ENCODE results near the gene BICD1. TPM values are rescaled to one million over a fixed set of nuclear protein-coding genes. Genes with fewer than 3 reads are reported as not detected.
"Not testable (repeated sequence)": the region's sequence is repeated elsewhere in the genome, so short reads cannot be mapped to it uniquely, and the experiment has no call there.

The BICD1 gene
- total RNA-seq, 6 experiments from 2014 or later, result 24.5 to 36.6 (median 32.4) TPM

DNA sequence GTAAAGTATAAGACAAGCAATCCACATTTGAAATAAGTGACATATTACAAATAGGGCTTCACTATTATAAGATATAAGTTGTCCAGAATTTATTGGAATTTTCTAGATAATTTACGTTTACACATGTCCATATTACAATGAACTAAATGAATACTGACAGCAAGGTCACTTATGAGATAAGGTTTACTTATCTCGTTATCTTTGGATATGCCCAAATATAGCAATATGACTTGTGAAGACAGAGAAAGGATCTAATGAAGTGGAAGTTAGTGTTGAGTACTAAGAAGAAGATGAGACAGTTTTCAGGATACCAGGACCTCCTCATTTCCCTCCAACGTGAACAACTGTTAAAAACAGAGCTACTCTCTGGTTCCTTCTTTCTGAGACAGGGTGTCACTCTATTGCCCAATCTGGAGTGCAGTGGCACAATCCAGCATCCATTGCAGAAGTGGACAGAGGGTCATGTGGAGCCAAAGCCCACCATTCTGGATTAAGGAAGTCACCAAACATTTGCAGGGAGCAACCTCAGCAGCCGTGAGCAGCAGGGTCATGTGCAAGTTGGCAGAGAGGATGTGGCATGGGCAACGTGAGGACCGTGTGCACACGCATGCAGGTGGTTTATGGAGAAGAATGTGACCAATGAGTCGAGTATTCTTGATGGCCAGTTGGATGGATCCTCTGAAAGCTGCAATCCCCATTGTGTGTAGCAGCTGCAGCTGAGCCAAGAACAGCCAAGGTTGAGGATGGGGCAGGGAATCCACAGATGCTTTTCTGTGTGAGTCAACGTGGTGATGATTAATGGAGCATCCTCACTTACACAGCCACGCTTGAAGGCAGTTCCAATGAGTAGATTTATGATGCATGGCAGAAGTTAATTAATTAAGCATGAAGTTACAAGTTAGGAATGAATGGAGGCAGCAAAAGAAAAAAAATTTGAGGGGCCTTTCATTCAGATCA lies 111.0 kb downstream of the BICD1 start:
- DNase-seq, result peak; percentile 86
- TF ChIP-seq, protein P1, sequence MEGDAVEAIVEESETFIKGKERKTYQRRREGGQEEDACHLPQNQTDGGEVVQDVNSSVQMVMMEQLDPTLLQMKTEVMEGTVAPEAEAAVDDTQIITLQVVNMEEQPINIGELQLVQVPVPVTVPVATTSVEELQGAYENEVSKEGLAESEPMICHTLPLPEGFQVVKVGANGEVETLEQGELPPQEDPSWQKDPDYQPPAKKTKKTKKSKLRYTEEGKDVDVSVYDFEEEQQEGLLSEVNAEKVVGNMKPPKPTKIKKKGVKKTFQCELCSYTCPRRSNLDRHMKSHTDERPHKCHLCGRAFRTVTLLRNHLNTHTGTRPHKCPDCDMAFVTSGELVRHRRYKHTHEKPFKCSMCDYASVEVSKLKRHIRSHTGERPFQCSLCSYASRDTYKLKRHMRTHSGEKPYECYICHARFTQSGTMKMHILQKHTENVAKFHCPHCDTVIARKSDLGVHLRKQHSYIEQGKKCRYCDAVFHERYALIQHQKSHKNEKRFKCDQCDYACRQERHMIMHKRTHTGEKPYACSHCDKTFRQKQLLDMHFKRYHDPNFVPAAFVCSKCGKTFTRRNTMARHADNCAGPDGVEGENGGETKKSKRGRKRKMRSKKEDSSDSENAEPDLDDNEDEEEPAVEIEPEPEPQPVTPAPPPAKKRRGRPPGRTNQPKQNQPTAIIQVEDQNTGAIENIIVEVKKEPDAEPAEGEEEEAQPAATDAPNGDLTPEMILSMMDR (IDR thresholded peaks at IDR 0.05), result no peak
- Mint-ChIP-seq H3K36me3 (ENCODE audit: low read depth) (peaks cover 19% of the 10 kb centered on the region), H3K4me1 (ENCODE audit: low read depth) (peaks cover 33% of the 10 kb centered on the region), H3K9me3 (no peaks in the 10 kb centered on the region), H3K27ac (peak overlapping the region; percentile 25; the same call in 1 of the 2 replicates), H3K27me3 (ENCODE audit: insufficient read depth) (peaks cover 3% of the 10 kb centered on the region; the same call in 1 of the 2 replicates), H3K4me3 (peak overlapping the region; percentile 18; the same call in 1 of the 2 replicates)

DNA sequence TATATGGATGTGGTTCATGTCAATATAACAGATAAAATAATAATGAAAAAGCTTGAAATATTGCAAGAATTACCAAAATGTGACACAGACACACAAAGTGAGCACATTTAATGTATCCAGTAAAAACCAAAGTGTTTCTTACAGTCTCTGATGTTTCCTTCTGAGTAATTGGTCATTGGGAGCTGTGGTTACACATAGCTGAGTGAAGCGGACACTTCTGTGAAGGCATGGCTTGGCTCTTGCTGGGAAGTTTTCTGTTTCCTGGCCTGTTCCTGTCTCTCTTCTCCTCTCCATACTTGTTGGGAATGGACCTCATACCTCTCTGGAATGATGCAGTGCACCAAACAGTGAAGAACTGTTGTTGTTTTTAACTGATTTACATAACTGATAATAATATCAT lies 117.3 kb downstream of the BICD1 start:
- peaks cover 3% of the 10 kb centered on the region for H3K4me1 Mint-ChIP-seq (ENCODE audit: low read depth)
- H3K9me3 Mint-ChIP-seq, result no peaks in the 10 kb centered on the region
- DNase-seq, result no peak
- TF ChIP-seq, protein P1 (IDR thresholded peaks at IDR 0.05), result no peak
- H3K4me3 Mint-ChIP-seq, result no peak overlapping the region
- H3K27ac Mint-ChIP-seq, result no peak overlapping the region
- peaks cover 11% of the 10 kb centered on the region; the same call in 1 of the 2 replicates for H3K36me3 Mint-ChIP-seq (ENCODE audit: low read depth)
- no peaks in the 10 kb centered on the region for H3K27me3 Mint-ChIP-seq (ENCODE audit: insufficient read depth)

DNA sequence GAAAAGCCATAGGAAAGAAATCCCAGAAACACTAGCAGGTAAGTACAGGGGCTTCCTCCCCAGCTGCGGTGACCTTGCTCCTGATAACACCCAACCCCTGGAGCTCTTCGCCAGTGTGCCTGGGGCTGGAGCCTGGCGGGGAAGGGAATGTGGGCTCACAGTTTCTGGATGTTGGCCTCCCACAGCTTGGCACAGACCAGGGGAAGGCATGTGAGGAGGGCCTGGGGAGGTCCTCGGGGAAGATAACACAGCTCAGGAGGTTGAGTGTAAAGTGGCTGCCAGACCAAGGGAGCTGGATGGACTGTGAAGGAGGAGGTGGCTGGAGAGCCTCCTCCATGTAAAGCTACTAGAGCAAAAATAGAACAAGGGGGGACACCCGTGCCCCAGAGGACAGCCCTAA lies 120.1 kb downstream of the BICD1 start:
- Mint-ChIP-seq H3K4me3 (no peak overlapping the region), H3K27ac (no peak overlapping the region), H3K27me3 (ENCODE audit: insufficient read depth) (no peaks in the 10 kb centered on the region), H3K4me1 (ENCODE audit: low read depth) (no peaks in the 10 kb centered on the region), H3K36me3 (ENCODE audit: low read depth) (peaks cover 8% of the 10 kb centered on the region; the same call in 1 of the 2 replicates), H3K9me3 (no peaks in the 10 kb centered on the region)
- TF ChIP-seq, protein P1 (IDR thresholded peaks at IDR 0.05), result no peak
- DNase-seq, result no peak

DNA sequence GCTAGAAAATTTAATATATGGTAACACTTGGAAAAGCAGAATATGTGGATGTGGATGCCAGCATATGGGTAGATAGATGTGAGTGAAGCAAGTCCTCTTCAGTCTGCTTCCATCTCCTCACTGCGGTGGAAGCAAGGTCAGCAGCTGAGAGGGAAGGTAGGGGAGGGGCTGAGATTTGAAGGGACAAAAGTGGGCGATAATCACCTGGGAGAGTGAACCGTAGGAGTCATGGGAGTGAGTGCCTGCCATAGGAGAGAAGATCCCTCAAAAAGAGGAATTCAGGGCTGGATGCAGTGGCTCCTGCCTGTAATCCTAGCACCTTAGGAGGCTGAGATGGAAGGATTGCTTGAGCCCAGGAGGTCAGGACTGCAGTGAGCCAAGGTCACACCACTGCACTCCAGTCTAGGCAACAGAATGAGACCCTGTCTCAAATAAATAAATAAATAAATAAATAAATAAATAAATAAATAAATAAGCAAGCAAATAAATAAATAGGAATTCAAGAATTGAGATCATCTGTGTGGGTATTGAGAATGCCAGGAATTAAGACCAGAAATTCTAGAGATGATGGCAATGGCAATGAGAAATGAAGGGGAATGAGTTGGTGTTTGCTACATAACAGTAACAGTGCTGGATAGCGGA lies 123.4 kb downstream of the BICD1 start:
- Mint-ChIP-seq H3K36me3 (ENCODE audit: low read depth) (peaks cover 5% of the 10 kb centered on the region; the same call in 1 of the 2 replicates), H3K4me3 (no peak overlapping the region), H3K4me1 (ENCODE audit: low read depth) (no peaks in the 10 kb centered on the region), H3K9me3 (no peaks in the 10 kb centered on the region), H3K27me3 (ENCODE audit: insufficient read depth) (no peaks in the 10 kb centered on the region), H3K27ac (no peak overlapping the region)
- no peak for DNase-seq
- TF ChIP-seq, protein P1 (IDR thresholded peaks at IDR 0.05), result no peak

DNA sequence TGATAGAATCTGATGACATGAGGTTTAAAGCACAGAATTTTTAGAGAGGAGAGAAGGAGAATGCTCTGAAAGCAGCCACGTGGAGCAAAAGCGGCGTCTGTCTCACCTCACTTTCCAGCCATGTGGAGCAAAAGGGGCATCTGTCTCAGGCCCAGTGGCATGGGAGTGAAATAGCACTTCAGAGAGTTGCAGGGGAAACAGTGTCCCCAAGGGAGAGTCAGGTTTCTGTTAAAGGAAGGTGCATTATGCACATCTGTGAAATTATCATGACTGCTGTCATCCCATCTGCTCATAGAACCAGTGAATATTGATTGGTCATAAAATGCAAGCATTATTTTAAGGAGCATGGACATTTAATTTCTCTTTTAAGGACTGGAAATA lies 124.0 kb downstream of the BICD1 start:
- no peak overlapping the region for H3K27ac Mint-ChIP-seq
- no peak for DNase-seq
- H3K4me1 Mint-ChIP-seq (ENCODE audit: low read depth), result no peaks in the 10 kb centered on the region
- peaks cover 2% of the 10 kb centered on the region; the same call in 1 of the 2 replicates for H3K27me3 Mint-ChIP-seq (ENCODE audit: insufficient read depth)
- peaks cover 5% of the 10 kb centered on the region; the same call in 1 of the 2 replicates for H3K36me3 Mint-ChIP-seq (ENCODE audit: low read depth)
- no peak overlapping the region for H3K4me3 Mint-ChIP-seq
- no peaks in the 10 kb centered on the region for H3K9me3 Mint-ChIP-seq
- TF ChIP-seq, protein P1 (IDR thresholded peaks at IDR 0.05), result no peak

DNA sequence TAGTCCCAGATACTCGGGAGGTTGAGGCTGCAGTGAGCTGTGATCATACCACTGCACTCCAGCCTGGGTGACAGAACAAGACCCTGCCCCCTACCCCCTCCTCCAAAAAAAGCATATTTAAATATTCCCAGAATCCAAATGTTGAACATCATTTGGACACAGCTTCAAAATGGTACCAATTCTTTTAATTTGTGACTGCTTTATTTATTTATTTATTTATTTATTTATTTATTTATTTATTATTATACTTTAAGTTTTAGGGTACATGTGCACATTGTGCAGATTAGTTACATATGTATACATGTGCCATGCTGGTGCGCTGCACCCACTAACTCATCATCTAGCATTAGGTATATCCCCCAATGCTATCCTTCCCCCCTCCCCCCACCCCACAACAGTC lies 124.7 kb downstream of the BICD1 start:
- not testable (repeated sequence) for H3K4me1 Mint-ChIP-seq (ENCODE audit: low read depth); H3K27me3 Mint-ChIP-seq (ENCODE audit: insufficient read depth); H3K36me3 Mint-ChIP-seq (ENCODE audit: low read depth); DNase-seq; H3K27ac Mint-ChIP-seq; H3K4me3 Mint-ChIP-seq; H3K9me3 Mint-ChIP-seq
